Right renal pelvis (tissue), 4 donors: ENCODE data around the gene RALGPS2. TPM values are rescaled to one million over a fixed set of nuclear protein-coding genes. Genes with fewer than 3 reads are reported as not detected.
"Not testable (repeated sequence)": the region's sequence is repeated elsewhere in the genome, so short reads cannot be mapped to it uniquely, and the experiment has no call there.

Source experiments
- DNase-seq, 4 donors: peaks; one replicate each; pipeline ENCODE4 v3.0.0-alpha.2; 2013; ENCODE audit warnings: low read depth in 4 of 4, low spot score in 3 of 4, missing footprints in 1 of 4
- polyA plus RNA-seq, 4 donors: library from polyadenylated mRNA; unstranded; fragments of 120-200 nt; gene quantifications; one replicate each; pipeline ENCODE4 v1.2.1, GENCODE V29; 2013; ENCODE audit not compliant: insufficient read length in 4 of 4

The RALGPS2 gene
- polyA plus RNA-seq, 4 donors, result 31.2 to 36.0 (median 32.4) TPM

GRCh38 chr1:178718520-178718919 is 6.5 kb upstream of the RALGPS2 start:
- no peak for DNase-seq

GRCh38 chr1:178723546-178723945 is 1.5 kb upstream of the RALGPS2 start:
- DNase-seq, result no peak

- peak in 2 of 4 donors; percentile 8 to 25 for DNase-seq
Observed at GRCh38 chr1:178724376-178724727, 692 bp upstream of the RALGPS2 start.

- DNase-seq, result peak in 3 of 4 donors; percentile 11 to 41 (median 20)
Observed at GRCh38 chr1:178725466-178726086, 532 bp downstream of the RALGPS2 start.

GRCh38 chr1:178726087-178726517 is 1.1 kb downstream of the RALGPS2 start:
- peak; percentile 66 to 80 (median 68) for DNase-seq

GRCh38 chr1:178726545-178726944 is 1.5 kb downstream of the RALGPS2 start:
- DNase-seq, result peak in 1 of 4 donors; percentile 5

GRCh38 chr1:178727014-178727895 is 2.2 kb downstream of the RALGPS2 start:
- no peak for DNase-seq

GRCh38 chr1:178733972-178734371 is 8.9 kb downstream of the RALGPS2 start:
- DNase-seq, result no peak

GRCh38 chr1:178738780-178739179 is 13.7 kb downstream of the RALGPS2 start:
- DNase-seq, result no peak

GRCh38 chr1:178739285-178740045 is 14.4 kb downstream of the RALGPS2 start:
- DNase-seq, result no peak

- no peak for DNase-seq
Observed at GRCh38 chr1:178740491-178740890, 15.4 kb downstream of the RALGPS2 start.

- DNase-seq, result no peak
Observed at GRCh38 chr1:178740924-178741323, 15.9 kb downstream of the RALGPS2 start.

GRCh38 chr1:178743801-178744200 is 18.8 kb downstream of the RALGPS2 start:
- no peak for DNase-seq

- no peak for DNase-seq
Observed at GRCh38 chr1:178745260-178745659, 20.2 kb downstream of the RALGPS2 start.

- no peak for DNase-seq
Observed at GRCh38 chr1:178746345-178746744, 21.3 kb downstream of the RALGPS2 start.

GRCh38 chr1:178747361-178747760 is 22.3 kb downstream of the RALGPS2 start:
- not testable (repeated sequence) for DNase-seq

- no peak for DNase-seq
Observed at GRCh38 chr1:178749581-178750166, 24.6 kb downstream of the RALGPS2 start.

- no peak for DNase-seq
Observed at GRCh38 chr1:178751046-178751445, 26.0 kb downstream of the RALGPS2 start.

- DNase-seq, result no peak
Observed at GRCh38 chr1:178752891-178753290, 27.8 kb downstream of the RALGPS2 start.

- not testable (repeated sequence) for DNase-seq
Observed at GRCh38 chr1:178754655-178755256, 29.7 kb downstream of the RALGPS2 start.
